Amniotic epithelial cell (primary cell): ENCODE data around the gene HGD.

Experiments
- DNase-seq: peaks from one replicate; pipeline ENCODE4 v3.0.0-alpha.2; 2010; ENCODE audit warnings: low read depth

HGD gene

DNA sequence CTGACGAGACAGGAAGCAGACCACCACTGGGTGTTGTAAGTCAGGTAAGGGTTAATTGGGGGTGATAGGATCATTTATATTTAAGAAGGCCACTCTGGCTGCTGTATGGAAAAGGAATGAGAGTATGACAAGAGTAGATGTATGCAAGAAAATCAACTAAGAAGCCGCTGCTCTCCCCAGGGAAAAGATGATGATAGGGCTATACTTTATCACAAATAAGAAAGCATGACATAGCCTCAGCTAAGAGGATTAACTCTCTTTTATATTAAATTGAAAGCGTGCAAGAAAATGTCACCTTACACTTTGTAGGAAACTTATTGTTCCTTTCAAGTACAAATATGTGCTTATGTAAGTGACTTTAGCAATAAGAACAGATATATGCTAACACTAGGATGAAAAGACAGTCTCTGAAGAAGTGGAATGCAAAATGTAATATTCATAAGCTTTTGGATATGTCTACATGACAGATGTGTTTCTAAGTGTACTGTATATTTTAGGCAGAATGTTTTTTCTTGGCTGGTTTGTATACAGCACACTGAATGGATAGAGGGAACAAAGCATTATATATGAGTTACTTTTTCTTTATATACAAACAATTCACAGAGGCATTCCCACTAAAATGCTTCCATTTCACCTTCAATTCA is 94.6 kb downstream of the HGD start:
- DNase-seq, result no peak
